Panc1 (cell line): ENCODE data around the gene CDCA8. TPM values are rescaled to one million over a fixed set of nuclear protein-coding genes. Genes with fewer than 3 reads are reported as not detected.

Experiments
- ATAC-seq: fragments of 200-7000 bp; cut with Tn5 transposase; 2 replicates; pipeline ENCODE4 v1.9.1; 2020; ENCODE audit warnings: mild to moderate bottlenecking, moderate library complexity
- BruUV-seq: library from RNA; stranded (reverse); fragments of 400-500 nt; replicated peaks from 2 replicates; lab custom pipeline; 2021; lab: Mats Ljungman, UMichigan
- CTCF ChIA-PET: fragments of 300-600 bp; sonication (Branson Sonifier 250); formaldehyde crosslinking; loops from one replicate; lab custom pipeline; 2022; ENCODE audit warnings: antibody characterized with exemption; lab: Charles Lee
- POLR2A ChIA-PET: fragments of 300-600 bp; sonication (Branson Sonifier 250); formaldehyde crosslinking; loops from one replicate; lab custom pipeline; 2022; ENCODE audit warnings: antibody characterized with exemption; lab: Charles Lee
- DNase-seq: peaks from one replicate; pipeline ENCODE4 v3.0.0-alpha.2; 2010; ENCODE audit warnings: low read depth, low spot score
- H3K27ac ChIP-seq: 2 replicates; pipeline ENCODE4 v1.5.1; 2011; ENCODE audit warnings: mild to moderate bottlenecking, low read length, inconsistent platforms
- H3K27me3 ChIP-seq: fragments of 200-500 bp; sonication (Bioruptor generic); 2 replicates; pipeline ENCODE4 v1.6.0; 2014; ENCODE audit warnings: low read length, inconsistent platforms; ENCODE audit not compliant: control insufficient read depth, insufficient read depth
- H3K36me3 ChIP-seq: fragments of 200-500 bp; sonication (Bioruptor generic); 2 replicates; pipeline ENCODE4 v1.5.1; 2014; ENCODE audit warnings: inconsistent platforms, mild to moderate bottlenecking, low read length, moderate library complexity; ENCODE audit not compliant: control insufficient read depth, insufficient read depth
- H3K4me1 ChIP-seq: 2 replicates; pipeline ENCODE4 v1.5.1; 2011; ENCODE audit warnings: inconsistent platforms, mild to moderate bottlenecking, low read length, moderate library complexity; ENCODE audit not compliant: control insufficient read depth, insufficient read depth
- H3K4me3 ChIP-seq, 2 experiments: 2 replicates each; pipeline ENCODE4 v1.5.1; 2011 to 2012; ENCODE audit warnings: low read depth in 2 of 2, low read length in 2 of 2, mild to moderate bottlenecking in 2 of 2, inconsistent platforms in 1 of 2, moderate library complexity in 1 of 2
- H3K9me3 ChIP-seq: fragments of 200-500 bp; sonication (Bioruptor generic); 2 replicates; pipeline ENCODE4 v1.5.1; 2014; ENCODE audit warnings: low read depth, mild to moderate bottlenecking, inconsistent platforms, low read length, moderate library complexity; ENCODE audit not compliant: control insufficient read depth, insufficient read depth
- POLR2AphosphoS5 ChIP-seq: IDR thresholded peaks from 2 replicates; pipeline ENCODE4 v1.6.1; 2012; ENCODE audit warnings: mild to moderate bottlenecking, low read depth, low read length, moderate library complexity
- SIN3A ChIP-seq: IDR thresholded peaks from 2 replicates; pipeline ENCODE4 v1.6.1; 2012; ENCODE audit warnings: low read depth, mild to moderate bottlenecking, low read length, moderate library complexity, borderline replicate concordance; ENCODE audit not compliant: insufficient read depth
- TCF7L2 ChIP-seq: IDR thresholded peaks from 2 replicates; pipeline ENCODE4 v1.6.1; 2011; ENCODE audit warnings: mild to moderate bottlenecking, low read depth, low read length, inconsistent platforms
- in situ Hi-C: cut with HindIII; loops from 2 replicates; pipeline ENCODE4 v1.10.0; 2016; ENCODE audit warnings: low sequenced_read_pairs, low pct_unique_long_range_greater_than_20kb
- intact Hi-C: fragments of 100-400 bp; cut with micrococcal nuclease; formaldehyde crosslinking; loops from one replicate; pipeline ENCODE4 v1.10.0; 2022; ENCODE audit not compliant: unreplicated experiment
- total RNA-seq: library from RNA; stranded (reverse); gene quantifications from one replicate; pipeline ENCODE4 v1.2.1, GENCODE V29; 2021; ENCODE audit not compliant: unreplicated experiment
- TF ChIP-seq, protein P1 (sequence below): fragments of 450-650 bp; IDR thresholded peaks from 2 replicates; pipeline ENCODE4 v1.5.1; 2017; ENCODE audit warnings: mild to moderate bottlenecking
- TF ChIP-seq, protein P2 (sequence below), 2 experiments: IDR thresholded peaks; 2 replicates each; pipeline ENCODE4 v1.6.1; 2011 to 2012; ENCODE audit warnings: low read depth in 2 of 2, control low read depth in 1 of 2, low read length in 1 of 2, mild to moderate bottlenecking in 1 of 2, moderate library complexity in 1 of 2; ENCODE audit not compliant: insufficient read depth in 1 of 2

CDCA8 gene
- total RNA-seq, 1 experiment from 2014 or later: 56.5 TPM

GRCh38 chr1:37721565-37721964 lies 29.2 kb downstream of the CDCA8 start:
- DNase-seq (no peak), ATAC-seq (no peak)
- no peak overlapping the region for H3K4me3 ChIP-seq
- in situ Hi-C loops (no loop called here), intact Hi-C loops (no loop called here)
- CTCF ChIA-PET: interaction anchor here (0.7 kb wide), 1 partner anchor 21 kb away, joined by 6 read pairs; no protein-coding TSS in a partner anchor
- H3K27ac ChIP-seq: no peak overlapping the region
- H3K36me3 ChIP-seq: no peaks in the 10 kb centered on the region
- TF ChIP-seq TCF7L2: no peak
- TF ChIP-seq SIN3A: no peak
- TF ChIP-seq, protein P1, sequence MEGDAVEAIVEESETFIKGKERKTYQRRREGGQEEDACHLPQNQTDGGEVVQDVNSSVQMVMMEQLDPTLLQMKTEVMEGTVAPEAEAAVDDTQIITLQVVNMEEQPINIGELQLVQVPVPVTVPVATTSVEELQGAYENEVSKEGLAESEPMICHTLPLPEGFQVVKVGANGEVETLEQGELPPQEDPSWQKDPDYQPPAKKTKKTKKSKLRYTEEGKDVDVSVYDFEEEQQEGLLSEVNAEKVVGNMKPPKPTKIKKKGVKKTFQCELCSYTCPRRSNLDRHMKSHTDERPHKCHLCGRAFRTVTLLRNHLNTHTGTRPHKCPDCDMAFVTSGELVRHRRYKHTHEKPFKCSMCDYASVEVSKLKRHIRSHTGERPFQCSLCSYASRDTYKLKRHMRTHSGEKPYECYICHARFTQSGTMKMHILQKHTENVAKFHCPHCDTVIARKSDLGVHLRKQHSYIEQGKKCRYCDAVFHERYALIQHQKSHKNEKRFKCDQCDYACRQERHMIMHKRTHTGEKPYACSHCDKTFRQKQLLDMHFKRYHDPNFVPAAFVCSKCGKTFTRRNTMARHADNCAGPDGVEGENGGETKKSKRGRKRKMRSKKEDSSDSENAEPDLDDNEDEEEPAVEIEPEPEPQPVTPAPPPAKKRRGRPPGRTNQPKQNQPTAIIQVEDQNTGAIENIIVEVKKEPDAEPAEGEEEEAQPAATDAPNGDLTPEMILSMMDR: no peak
- TF ChIP-seq POLR2AphosphoS5: no peak
- TF ChIP-seq, protein P2, sequence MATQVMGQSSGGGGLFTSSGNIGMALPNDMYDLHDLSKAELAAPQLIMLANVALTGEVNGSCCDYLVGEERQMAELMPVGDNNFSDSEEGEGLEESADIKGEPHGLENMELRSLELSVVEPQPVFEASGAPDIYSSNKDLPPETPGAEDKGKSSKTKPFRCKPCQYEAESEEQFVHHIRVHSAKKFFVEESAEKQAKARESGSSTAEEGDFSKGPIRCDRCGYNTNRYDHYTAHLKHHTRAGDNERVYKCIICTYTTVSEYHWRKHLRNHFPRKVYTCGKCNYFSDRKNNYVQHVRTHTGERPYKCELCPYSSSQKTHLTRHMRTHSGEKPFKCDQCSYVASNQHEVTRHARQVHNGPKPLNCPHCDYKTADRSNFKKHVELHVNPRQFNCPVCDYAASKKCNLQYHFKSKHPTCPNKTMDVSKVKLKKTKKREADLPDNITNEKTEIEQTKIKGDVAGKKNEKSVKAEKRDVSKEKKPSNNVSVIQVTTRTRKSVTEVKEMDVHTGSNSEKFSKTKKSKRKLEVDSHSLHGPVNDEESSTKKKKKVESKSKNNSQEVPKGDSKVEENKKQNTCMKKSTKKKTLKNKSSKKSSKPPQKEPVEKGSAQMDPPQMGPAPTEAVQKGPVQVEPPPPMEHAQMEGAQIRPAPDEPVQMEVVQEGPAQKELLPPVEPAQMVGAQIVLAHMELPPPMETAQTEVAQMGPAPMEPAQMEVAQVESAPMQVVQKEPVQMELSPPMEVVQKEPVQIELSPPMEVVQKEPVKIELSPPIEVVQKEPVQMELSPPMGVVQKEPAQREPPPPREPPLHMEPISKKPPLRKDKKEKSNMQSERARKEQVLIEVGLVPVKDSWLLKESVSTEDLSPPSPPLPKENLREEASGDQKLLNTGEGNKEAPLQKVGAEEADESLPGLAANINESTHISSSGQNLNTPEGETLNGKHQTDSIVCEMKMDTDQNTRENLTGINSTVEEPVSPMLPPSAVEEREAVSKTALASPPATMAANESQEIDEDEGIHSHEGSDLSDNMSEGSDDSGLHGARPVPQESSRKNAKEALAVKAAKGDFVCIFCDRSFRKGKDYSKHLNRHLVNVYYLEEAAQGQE (IDR thresholded peaks at IDR 0.05; ENCODE audit: insufficient read depth in 1 of 2, low read depth in 2 of 2, low read length in 1 of 2): no peak
- POLR2A ChIA-PET: interaction anchor here (0.7 kb wide), 1 partner anchor 38 kb away, joined by 4 read pairs; no protein-coding TSS in a partner anchor
- H3K4me1 ChIP-seq: no peaks in the 10 kb centered on the region
- no TSS peak for BruUV-seq
- no peaks in the 10 kb centered on the region for H3K9me3 ChIP-seq
- no peaks in the 10 kb centered on the region for H3K27me3 ChIP-seq

GRCh38 chr1:37722181-37723071 lies 30.1 kb downstream of the CDCA8 start:
- H3K27ac ChIP-seq: no peak overlapping the region
- H3K9me3 ChIP-seq: no peaks in the 10 kb centered on the region
- in situ Hi-C loops (no loop called here), intact Hi-C loops (no loop called here)
- BruUV-seq: no TSS peak
- POLR2A ChIA-PET: interaction anchor here (0.7 kb wide), 1 partner anchor 37 kb away, joined by 4 read pairs; no protein-coding TSS in a partner anchor
- H3K36me3 ChIP-seq: no peaks in the 10 kb centered on the region
- no peak for TF ChIP-seq SIN3A
- TF ChIP-seq, protein P1: no peak
- TF ChIP-seq POLR2AphosphoS5: no peak
- no peak for TF ChIP-seq TCF7L2
- TF ChIP-seq, protein P2 (IDR thresholded peaks at IDR 0.05; ENCODE audit: insufficient read depth in 1 of 2, low read depth in 2 of 2, low read length in 1 of 2): no peak
- no peak overlapping the region for H3K4me3 ChIP-seq
- DNase-seq: no peak
- CTCF ChIA-PET: interaction anchor here (0.6 kb wide), 1 partner anchor 20 kb away, joined by 3 read pairs; no protein-coding TSS in a partner anchor
- ATAC-seq: no peak
- H3K4me1 ChIP-seq: no peaks in the 10 kb centered on the region
- no peaks in the 10 kb centered on the region for H3K27me3 ChIP-seq
